Lower leg skin (tissue), 4 donors: ENCODE data around the gene DCAF15. TPM values are rescaled to one million over a fixed set of nuclear protein-coding genes. Genes with fewer than 3 reads are reported as not detected.

Experiments
- DNase-seq, 2 donors: peaks; one replicate each; pipeline ENCODE4 v3.0.0-alpha.2; 2019; ENCODE audit warnings: low spot score in 2 of 2
- H3K4me3 ChIP-seq: fragments of 200-600 bp; sonication (generic); 2 replicates; pipeline ENCODE4 v1.5.1; 2017; ENCODE audit warnings: mild to moderate bottlenecking, low read depth; ENCODE audit not compliant: poor library complexity, severe bottlenecking
- POLR2A ChIP-seq, 2 donors: fragments of 450-650 bp; IDR thresholded peaks; one replicate each; pipeline ENCODE4 v1.6.1; 2016 to 2017; ENCODE audit warnings: antibody characterized with exemption in 2 of 2, mild to moderate bottlenecking in 1 of 2, moderate library complexity in 1 of 2
- WGBS, 2 donors: methylation state at CpG; one replicate each; pipeline ENCODE4 v1.1.5; 2018; 5-methylcytosine and 5-hydroxymethylcytosine counted together
- intact Hi-C: fragments of 100-400 bp; cut with DNase I; formaldehyde crosslinking; loops from one replicate; pipeline ENCODE4 v1.15.0; 2023; ENCODE audit warnings: low total_unique reads
- total RNA-seq, 4 donors: library from RNA; depleted of rRNA; stranded (reverse); fragments of >200 nt; gene quantifications; one replicate each; pipeline ENCODE4 v1.1.0, GENCODE V29; 2016
- TF ChIP-seq, protein P1 (sequence below), 3 donors: fragments of 450-650 bp; IDR thresholded peaks; one replicate each; pipeline ENCODE4 v1.5.1; 2016; ENCODE audit warnings: antibody characterized with exemption in 3 of 3, mild to moderate bottlenecking in 3 of 3, moderate library complexity in 2 of 3

Gene DCAF15
- total RNA-seq, 4 donors from 2014 or later, result 31.8 to 51.7 (median 43.0) TPM

GRCh38 chr19:13962699-13963602, 10.6 kb downstream of the DCAF15 start:
- WGBS, 2 donors, result 62 to 68% methylated on average over 53 to 87 of the region's 89 CpGs

DNA sequence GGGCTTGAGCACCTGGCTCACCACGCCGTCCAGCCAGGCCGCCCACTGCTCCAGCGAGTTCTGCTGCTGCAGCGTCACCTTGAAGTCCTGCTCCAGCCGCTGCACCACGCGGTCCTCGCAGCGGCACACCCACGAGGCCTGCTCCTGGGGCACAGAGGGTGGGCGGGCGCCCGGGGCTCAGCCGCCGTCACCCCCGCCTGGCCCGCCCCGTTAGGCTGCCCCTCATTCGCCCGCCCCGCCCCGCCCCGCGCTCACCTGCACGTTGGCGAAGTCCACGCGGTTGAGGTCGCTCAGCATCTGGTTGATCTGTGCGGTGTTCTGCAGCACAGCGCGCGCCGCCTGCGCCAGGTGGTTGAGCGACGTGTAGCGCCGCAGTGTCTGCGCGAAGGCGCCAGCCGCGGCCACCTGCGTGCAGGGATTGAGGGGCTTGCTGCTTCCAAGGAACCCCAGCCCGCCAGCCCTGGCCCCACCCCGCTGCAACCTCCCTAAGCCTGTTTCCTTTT, 11.3 kb downstream of the DCAF15 start:
- H3K4me3 ChIP-seq, result no peak overlapping the region
- TF ChIP-seq POLR2A (IDR thresholded peaks at IDR 0.05), result no peak
- TF ChIP-seq, protein P1, sequence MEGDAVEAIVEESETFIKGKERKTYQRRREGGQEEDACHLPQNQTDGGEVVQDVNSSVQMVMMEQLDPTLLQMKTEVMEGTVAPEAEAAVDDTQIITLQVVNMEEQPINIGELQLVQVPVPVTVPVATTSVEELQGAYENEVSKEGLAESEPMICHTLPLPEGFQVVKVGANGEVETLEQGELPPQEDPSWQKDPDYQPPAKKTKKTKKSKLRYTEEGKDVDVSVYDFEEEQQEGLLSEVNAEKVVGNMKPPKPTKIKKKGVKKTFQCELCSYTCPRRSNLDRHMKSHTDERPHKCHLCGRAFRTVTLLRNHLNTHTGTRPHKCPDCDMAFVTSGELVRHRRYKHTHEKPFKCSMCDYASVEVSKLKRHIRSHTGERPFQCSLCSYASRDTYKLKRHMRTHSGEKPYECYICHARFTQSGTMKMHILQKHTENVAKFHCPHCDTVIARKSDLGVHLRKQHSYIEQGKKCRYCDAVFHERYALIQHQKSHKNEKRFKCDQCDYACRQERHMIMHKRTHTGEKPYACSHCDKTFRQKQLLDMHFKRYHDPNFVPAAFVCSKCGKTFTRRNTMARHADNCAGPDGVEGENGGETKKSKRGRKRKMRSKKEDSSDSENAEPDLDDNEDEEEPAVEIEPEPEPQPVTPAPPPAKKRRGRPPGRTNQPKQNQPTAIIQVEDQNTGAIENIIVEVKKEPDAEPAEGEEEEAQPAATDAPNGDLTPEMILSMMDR (IDR thresholded peaks at IDR 0.05), result no peak
- intact Hi-C loops, result loop anchor here (10.0 kb wide), 1 partner anchor 91 kb away; no protein-coding TSS in a partner anchor
- WGBS, 2 donors, result 92 to 94% methylated on average over 29 to 48 of the region's 48 CpGs
- DNase-seq, result no peak

More at GRCh38 chr19:13962699-13963602, 10.6 kb downstream of the DCAF15 start:
- intact Hi-C loops, result loop anchor here (10.0 kb wide), 1 partner anchor 92 kb away; no protein-coding TSS in a partner anchor
- no peak overlapping the region for H3K4me3 ChIP-seq
- DNase-seq, result no peak
- TF ChIP-seq POLR2A (IDR thresholded peaks at IDR 0.05), result no peak
- TF ChIP-seq, protein P1 (IDR thresholded peaks at IDR 0.05), result no peak

DNA sequence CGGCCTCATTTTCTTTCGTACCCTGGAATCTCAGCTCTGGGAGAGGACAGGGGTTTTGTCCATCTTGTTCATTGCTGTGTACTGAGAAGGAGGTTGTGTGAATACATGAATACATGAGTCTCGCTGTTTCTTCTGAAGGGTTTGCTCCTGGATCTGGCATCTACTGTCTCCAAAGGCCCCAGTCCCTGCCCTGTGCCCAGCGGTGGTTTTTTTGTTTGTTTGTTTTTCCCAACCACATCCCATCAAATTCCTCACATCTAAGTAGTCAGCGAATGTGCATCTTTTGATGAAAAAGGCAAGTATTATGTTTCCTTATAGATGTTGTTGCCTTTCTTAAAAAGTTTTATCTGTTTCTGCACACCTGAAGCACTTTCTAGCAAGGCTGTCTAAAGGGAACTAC, 12.5 kb downstream of the DCAF15 start:
- TF ChIP-seq POLR2A (IDR thresholded peaks at IDR 0.05), result no peak
- TF ChIP-seq, protein P1 (IDR thresholded peaks at IDR 0.05), result no peak
- WGBS, 2 donors, result 87 to 92% methylated on average over 5 of the region's 5 CpGs
- H3K4me3 ChIP-seq, result no peak overlapping the region
- intact Hi-C loops, result loop anchor here (10.0 kb wide), 1 partner anchor 90 kb away; no protein-coding TSS in a partner anchor
- DNase-seq, result no peak

DNA sequence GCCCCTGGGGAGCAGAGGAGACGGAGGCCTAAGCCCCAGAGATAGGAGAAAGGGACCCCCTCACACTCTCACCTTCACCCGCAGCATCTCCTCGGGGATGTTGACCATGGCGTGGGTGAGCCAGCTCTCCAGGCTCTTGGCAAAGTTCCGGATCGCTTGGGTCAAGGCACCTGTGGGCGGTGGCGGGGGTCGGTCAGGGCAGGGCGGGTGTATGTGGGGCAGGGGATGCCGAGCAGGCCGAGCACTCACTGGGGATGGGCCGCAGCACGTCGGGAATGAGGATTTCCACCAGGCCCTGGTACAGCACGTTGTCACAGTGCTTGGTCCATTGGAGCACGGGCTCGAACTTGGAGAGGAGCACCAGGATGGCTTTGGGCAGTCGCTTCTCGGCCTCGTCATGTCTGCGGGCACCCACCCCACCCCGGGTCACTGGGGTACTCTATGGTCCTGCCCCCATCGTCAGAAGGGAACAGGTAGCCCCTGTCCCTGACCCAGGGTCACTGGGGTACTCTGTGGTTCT, 13.1 kb downstream of the DCAF15 start:
- no peak for TF ChIP-seq POLR2A (IDR thresholded peaks at IDR 0.05)
- TF ChIP-seq, protein P1 (IDR thresholded peaks at IDR 0.05), result no peak
- DNase-seq, result no peak
- no peak overlapping the region for H3K4me3 ChIP-seq
- WGBS, 2 donors, result 93 to 95% methylated on average over 18 to 24 of the region's 24 CpGs
- intact Hi-C loops, result loop anchor here (10.0 kb wide), 1 partner anchor 89 kb away; no protein-coding TSS in a partner anchor

DNA sequence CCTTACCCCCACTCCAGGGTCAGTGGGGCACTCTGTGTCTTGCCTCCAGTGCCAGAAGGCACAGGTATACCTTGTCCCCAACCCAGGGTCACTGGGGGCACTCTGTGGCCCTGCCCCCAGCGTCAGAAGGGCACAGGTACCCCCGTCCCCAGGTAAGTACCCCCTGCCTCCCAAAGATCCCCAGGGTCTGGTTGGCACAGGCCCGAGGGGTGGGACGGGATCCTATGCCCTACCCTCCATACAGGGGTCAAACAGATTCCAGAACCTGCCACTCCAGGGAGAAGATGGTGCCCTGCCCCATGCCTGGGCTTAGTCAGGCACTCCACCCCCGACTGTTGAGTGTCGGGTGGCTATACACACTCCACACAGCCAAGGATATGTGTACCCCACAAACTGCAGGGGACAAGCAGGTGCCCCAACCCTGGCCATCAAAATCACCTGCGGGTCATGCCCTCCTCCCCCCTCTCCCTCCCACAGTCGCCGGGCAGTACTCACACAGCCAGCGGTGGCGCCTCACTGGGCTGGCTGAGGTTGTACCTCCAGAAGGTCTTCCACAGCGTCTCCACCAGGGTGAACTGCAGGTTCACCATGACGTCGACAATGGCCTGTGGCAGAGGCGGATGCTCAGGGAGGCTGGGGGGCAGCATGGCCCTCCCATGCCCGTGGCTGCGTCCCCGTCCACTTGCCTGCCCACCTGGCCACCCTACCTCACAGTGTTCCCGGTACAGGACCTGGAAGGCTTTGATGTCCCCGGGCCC, 13.8 kb downstream of the DCAF15 start:
- intact Hi-C loops, result loop anchor here (10.0 kb wide), 1 partner anchor 89 kb away; no protein-coding TSS in a partner anchor
- TF ChIP-seq, protein P1 (IDR thresholded peaks at IDR 0.05), result no peak
- no peak for TF ChIP-seq POLR2A (IDR thresholded peaks at IDR 0.05)
- no peak for DNase-seq
- no peak overlapping the region for H3K4me3 ChIP-seq
- WGBS, 2 donors, result 89 to 93% methylated on average over 18 to 20 of the region's 20 CpGs
